ENCODE results near the gene ILKAP. TPM values are rescaled to one million over a fixed set of nuclear protein-coding genes. Genes with fewer than 3 reads are reported as not detected.

ILKAP gene
- total and polyA plus RNA-seq, 8 donors = 20.4 to 59.4 (median 37.8) TPM

DNA sequence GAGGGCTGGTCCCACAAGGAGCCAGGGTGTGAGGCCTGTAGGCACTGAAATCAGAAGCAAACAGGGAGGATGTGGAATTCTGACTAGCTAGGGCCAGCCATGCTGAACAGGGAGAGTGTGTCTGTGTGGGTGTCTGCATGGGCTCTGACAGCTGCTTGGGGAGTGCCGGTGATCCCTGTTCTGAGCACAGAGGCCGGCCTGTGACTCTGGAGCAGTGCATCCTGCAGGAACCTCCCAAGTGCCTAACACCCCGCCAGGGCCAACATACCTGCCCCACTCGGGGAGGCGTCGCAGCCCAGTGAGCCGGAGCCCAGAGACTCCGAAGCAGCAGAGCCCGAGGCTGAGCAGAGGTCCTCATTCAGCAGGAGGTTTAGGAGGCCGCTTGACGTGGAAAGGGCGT is 47.8 kb upstream of the ILKAP start:
- WGBS, 5 donors = 95 to 99% (median 97%) methylated on average over 9 to 12 of the region's 12 CpGs
- no peak for DNase-seq
- TF ChIP-seq POLR2AphosphoS5 (IDR thresholded peaks at IDR 0.05) (no peak), EP300 (IDR thresholded peaks at IDR 0.05) (no peak), POLR2A (IDR thresholded peaks at IDR 0.05) (no peak)
- TF ChIP-seq, protein P1, sequence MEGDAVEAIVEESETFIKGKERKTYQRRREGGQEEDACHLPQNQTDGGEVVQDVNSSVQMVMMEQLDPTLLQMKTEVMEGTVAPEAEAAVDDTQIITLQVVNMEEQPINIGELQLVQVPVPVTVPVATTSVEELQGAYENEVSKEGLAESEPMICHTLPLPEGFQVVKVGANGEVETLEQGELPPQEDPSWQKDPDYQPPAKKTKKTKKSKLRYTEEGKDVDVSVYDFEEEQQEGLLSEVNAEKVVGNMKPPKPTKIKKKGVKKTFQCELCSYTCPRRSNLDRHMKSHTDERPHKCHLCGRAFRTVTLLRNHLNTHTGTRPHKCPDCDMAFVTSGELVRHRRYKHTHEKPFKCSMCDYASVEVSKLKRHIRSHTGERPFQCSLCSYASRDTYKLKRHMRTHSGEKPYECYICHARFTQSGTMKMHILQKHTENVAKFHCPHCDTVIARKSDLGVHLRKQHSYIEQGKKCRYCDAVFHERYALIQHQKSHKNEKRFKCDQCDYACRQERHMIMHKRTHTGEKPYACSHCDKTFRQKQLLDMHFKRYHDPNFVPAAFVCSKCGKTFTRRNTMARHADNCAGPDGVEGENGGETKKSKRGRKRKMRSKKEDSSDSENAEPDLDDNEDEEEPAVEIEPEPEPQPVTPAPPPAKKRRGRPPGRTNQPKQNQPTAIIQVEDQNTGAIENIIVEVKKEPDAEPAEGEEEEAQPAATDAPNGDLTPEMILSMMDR (IDR thresholded peaks at IDR 0.05) = no peak
- intact Hi-C loops (cut with DNase I; ENCODE audit: low total_unique reads) = no loop called here
- Histone ChIP-seq H3K27ac (no peak overlapping the region), H3K4me3 (no peak overlapping the region), H3K36me3 (peaks cover 61 to 100% (median 98%) of the 10 kb centered on the region in 4 donors), H3K9me3 (no peaks in the 10 kb centered on the region), H3K27me3 (no peaks in the 10 kb centered on the region), H3K4me1 (peaks cover 0 to 11% (median 2%) of the 10 kb centered on the region in 4 donors)

DNA sequence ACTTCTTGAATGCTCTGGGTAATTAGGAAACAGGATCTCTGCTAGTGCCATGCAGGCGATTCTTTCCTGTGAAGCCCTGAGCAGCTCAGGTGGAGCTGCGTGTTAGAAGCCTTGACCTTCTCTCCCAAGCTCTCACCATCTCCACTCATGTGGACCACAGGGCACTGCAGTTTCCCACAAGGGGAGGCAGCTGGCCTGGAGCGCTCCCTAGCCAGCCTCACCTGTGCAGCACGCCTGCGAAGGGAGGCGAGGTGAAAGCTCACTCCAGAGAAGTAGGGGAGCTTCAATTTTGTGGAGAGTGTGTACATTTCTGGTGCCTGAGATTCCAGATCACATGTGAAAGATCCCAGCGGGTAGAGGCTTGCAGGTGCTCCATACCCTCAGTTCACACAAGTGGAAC is 47.4 kb upstream of the ILKAP start:
- WGBS, 5 donors = 92 to 98% (median 95%) methylated on average over 7 of the region's 7 CpGs
- no peak for DNase-seq
- TF ChIP-seq, protein P1 (IDR thresholded peaks at IDR 0.05) = no peak
- TF ChIP-seq EP300 (IDR thresholded peaks at IDR 0.05) (no peak), POLR2AphosphoS5 (IDR thresholded peaks at IDR 0.05) (no peak), POLR2A (IDR thresholded peaks at IDR 0.05) (no peak)
- intact Hi-C loops (cut with DNase I; ENCODE audit: low total_unique reads) = no loop called here
- Histone ChIP-seq H3K27me3 (no peaks in the 10 kb centered on the region), H3K9me3 (no peaks in the 10 kb centered on the region), H3K4me3 (no peak overlapping the region), H3K4me1 (peaks cover 0 to 11% (median 2%) of the 10 kb centered on the region in 4 donors), H3K27ac (no peak overlapping the region), H3K36me3 (peaks cover 58 to 100% (median 98%) of the 10 kb centered on the region in 4 donors)

DNA sequence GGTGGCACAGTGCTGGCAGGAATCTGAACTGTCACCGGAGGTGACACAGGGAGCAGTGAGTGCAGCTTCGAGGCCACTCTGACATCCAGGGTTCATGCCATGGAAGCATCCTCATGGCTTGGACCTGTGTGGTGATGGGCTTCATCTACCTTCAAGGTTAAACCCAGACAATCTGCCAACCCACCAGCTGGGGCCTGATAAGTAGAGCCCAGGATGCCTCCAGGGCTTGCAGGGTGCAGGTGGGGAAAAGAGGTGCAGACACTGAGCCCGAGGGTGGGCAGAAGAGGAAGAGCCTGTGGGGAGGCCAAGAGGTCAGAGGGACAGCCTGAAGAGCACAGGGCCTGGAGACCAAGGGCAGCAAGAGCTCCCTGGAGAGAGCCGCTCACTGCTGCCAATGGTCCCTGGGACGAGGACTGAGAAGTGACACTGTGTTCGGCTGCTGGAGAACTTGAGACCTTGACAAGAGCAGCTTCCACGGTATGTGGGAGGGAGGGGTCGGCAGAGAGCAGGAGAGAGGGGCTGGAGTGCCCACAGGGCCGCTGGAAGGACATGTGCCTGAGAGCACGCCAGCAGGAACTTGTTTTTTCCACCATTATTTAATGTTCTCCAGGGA is 44.5 kb upstream of the ILKAP start:
- H3K36me3 ChIP-seq = peaks cover 37 to 95% (median 91%) of the 10 kb centered on the region in 4 donors
- WGBS, 5 donors = 82 to 88% (median 83%) methylated on average over 10 of the region's 10 CpGs

DNA sequence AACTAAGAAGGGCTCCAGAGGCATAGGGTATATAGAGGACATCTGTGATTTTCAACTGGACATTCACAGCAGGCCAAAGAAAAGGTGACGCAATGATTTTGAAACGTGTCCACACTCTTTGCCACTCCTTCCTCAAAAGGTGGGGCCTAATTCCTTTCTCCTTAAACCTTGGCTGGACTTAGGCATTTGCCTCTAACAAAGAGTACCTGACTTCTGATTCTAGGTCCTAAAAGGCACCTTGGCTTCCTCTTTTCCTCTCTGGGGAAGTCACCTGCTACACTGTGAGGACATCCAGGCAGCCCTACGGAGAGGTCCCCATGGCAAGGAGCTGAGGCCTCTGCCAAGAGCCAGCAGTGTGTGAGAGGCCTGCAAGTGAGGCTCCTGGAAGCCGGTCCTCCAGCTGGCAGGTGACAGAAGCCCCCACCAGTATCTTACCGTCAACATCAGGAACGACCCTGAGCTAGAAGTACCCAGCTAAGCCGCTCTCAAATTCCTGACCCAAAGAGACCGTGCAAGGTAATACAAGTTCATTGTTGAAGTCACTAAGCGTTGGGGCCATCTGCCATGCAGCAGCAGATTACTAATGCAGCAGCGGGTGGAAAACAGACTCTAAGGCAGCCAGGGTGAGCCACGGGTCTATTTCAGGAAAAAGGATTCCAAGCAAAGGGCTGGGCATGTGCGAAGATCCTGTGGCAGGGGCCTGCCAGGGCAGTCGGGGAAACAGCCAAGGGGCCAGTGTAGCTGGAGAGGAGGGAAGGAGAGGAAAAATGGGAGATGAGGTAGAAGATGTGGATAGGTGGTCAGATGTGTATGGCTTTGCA is 43.7 kb upstream of the ILKAP start:
- peak overlapping the region; percentile 41 to 70 (median 54) for H3K27ac ChIP-seq
- TF ChIP-seq POLR2AphosphoS5 (IDR thresholded peaks at IDR 0.05) (peak in 1 of 3 donors; percentile 63), EP300 (IDR thresholded peaks at IDR 0.05) (no peak)
- H3K4me3 ChIP-seq = no peak overlapping the region
- H3K9me3 ChIP-seq = no peaks in the 10 kb centered on the region
- H3K4me1 ChIP-seq = peaks cover 8 to 25% (median 17%) of the 10 kb centered on the region in 4 donors
- intact Hi-C loops (cut with DNase I; ENCODE audit: low total_unique reads) = no loop called here
- whole genome bisulfite sequencing, 5 donors = 69 to 84% (median 79%) methylated on average over 13 of the region's 13 CpGs
- DNase-seq = no peak
- H3K27me3 ChIP-seq = no peaks in the 10 kb centered on the region
- peaks cover 29 to 87% (median 84%) of the 10 kb centered on the region in 4 donors for H3K36me3 ChIP-seq

More for the DNA sequence above, 44.5 kb upstream of the ILKAP start:
- peaks cover 4 to 18% (median 9%) of the 10 kb centered on the region in 4 donors for H3K4me1 ChIP-seq
- no peaks in the 10 kb centered on the region for H3K9me3 ChIP-seq
- no peak for DNase-seq
- intact Hi-C loops (cut with DNase I; ENCODE audit: low total_unique reads) = no loop called here
- no peaks in the 10 kb centered on the region for H3K27me3 ChIP-seq
- TF ChIP-seq POLR2AphosphoS5 (IDR thresholded peaks at IDR 0.05) (no peak), POLR2A (IDR thresholded peaks at IDR 0.05) (no peak), EP300 (IDR thresholded peaks at IDR 0.05) (no peak)
- TF ChIP-seq, protein P1 (IDR thresholded peaks at IDR 0.05) = no peak
- H3K4me3 ChIP-seq = no peak overlapping the region
- peak overlapping the region in 3 of 5 donors; percentile 54 to 70 (median 62) for H3K27ac ChIP-seq

Measured in stomach (tissue), 9 donors.